ENCODE data around the gene SLC41A3. TPM values are rescaled to one million over a fixed set of nuclear protein-coding genes. Genes with fewer than 3 reads are reported as not detected.

Gene SLC41A3
- 49.4 and 52.4 TPM in 2 replicates for total RNA-seq
- 34.1 and 52.8 TPM in 2 replicates for polyA plus RNA-seq
- polyA plus RNA-seq (2012) = 28.1 and 40.3 TPM in 2 replicates
- polyA minus RNA-seq (ENCODE audit: low replicate concordance) = 66.2 and 92.7 TPM in 2 replicates

DNA sequence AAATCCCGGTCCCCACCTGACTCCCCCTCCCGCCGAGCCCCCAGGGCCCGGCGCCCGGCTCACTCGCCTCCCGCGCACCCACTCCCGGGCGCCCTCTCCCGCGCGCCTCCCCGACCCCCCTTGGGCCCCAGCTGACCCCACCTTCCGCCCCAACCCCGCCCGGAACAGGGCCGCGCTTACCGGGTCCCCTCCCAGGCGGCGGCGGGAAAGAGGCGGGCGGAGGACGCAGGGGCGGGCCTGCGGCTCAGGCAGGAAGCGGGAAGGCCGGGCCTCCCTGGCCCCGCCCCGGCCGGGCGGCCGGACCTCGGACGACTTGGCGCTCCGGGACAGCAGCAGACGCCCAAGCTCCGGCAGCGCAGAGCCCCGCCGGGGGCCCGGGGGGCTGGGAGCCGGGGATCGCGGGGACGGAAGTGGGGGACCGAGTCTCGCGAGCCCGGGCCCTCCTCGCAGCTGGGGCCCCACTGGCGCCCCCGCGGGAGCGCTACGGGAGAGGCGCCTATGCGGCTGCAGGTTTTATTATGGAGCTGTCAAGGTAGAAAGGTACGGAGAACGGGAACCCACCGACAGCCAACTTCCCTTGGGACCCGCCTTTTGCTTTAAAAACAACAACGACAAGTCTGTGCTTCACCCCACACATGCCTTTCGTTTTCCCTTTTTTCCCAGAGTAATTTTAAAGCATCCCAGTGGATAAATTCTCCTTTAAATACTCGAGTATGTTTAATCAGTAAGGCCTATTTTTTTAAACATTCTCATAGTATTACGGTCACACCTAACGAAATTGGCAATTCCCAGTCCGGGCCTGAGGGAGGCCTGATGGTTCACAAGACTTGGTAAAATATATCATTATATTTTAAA, at the start of gene SLC41A3:
Gene SLC41A3, minus strand, starts transcription at position 212 of the 855 bp plus-strand sequence. CDS start 15,905 bp downstream, outside the sequence.
- no peaks in the 10 kb centered on the region for H3K9me3 ChIP-seq (ENCODE audit: control insufficient read depth, insufficient read depth, low read depth, low read length)
- H3K9ac ChIP-seq (ENCODE audit: insufficient read depth, low read length) = peak within 1 kb of the TSS; percentile 82
- peak within 1 kb of the TSS; percentile 86 for H2AFZ ChIP-seq (ENCODE audit: low read length)
- H3K27me3 ChIP-seq (ENCODE audit: control insufficient read depth, insufficient read depth, low read length) = no peaks in the 10 kb centered on the region
- peak within 1 kb of the TSS; percentile 85 for H3K4me2 ChIP-seq (ENCODE audit: extremely low read depth, insufficient read depth, low read length)
- TF ChIP-seq, protein P1, sequence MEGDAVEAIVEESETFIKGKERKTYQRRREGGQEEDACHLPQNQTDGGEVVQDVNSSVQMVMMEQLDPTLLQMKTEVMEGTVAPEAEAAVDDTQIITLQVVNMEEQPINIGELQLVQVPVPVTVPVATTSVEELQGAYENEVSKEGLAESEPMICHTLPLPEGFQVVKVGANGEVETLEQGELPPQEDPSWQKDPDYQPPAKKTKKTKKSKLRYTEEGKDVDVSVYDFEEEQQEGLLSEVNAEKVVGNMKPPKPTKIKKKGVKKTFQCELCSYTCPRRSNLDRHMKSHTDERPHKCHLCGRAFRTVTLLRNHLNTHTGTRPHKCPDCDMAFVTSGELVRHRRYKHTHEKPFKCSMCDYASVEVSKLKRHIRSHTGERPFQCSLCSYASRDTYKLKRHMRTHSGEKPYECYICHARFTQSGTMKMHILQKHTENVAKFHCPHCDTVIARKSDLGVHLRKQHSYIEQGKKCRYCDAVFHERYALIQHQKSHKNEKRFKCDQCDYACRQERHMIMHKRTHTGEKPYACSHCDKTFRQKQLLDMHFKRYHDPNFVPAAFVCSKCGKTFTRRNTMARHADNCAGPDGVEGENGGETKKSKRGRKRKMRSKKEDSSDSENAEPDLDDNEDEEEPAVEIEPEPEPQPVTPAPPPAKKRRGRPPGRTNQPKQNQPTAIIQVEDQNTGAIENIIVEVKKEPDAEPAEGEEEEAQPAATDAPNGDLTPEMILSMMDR (conservative IDR thresholded peaks at IDR 0.05 in 1 of 2, IDR thresholded peaks at IDR 0.05 in 1 of 2; ENCODE audit: low read depth in 1 of 2, low read length in 2 of 2) = peak; percentile 42 to 54
- no peak for TF ChIP-seq EZH2 (IDR thresholded peaks at IDR 0.05; ENCODE audit: low read length, missing control alignments)
- H3K27ac ChIP-seq (ENCODE audit: insufficient read depth, low read length) = peak within 1 kb of the TSS; percentile 52
- no peaks in the 10 kb centered on the region for H4K20me1 ChIP-seq (ENCODE audit: control insufficient read depth, extremely low read depth, insufficient read depth, low read length)
- H3K36me3 ChIP-seq (ENCODE audit: control insufficient read depth, insufficient read depth, low read length) = no peaks in the 10 kb centered on the region
- no peaks in the 10 kb centered on the region for H3K4me1 ChIP-seq (ENCODE audit: control insufficient read depth, extremely low read depth, insufficient read depth, low read length)
- peak; percentile 76 to 77 for DNase-seq (ENCODE audit: low read depth in 2 of 2)
- H3K4me3 ChIP-seq (replicated peaks in 1 of 4; ENCODE audit: control extremely low read depth in 1 of 4, insufficient read depth in 1 of 4, low read depth in 3 of 4, low read length in 4 of 4) = peak within 1 kb of the TSS; percentile 68 to 76 (median 70)
- H3K79me2 ChIP-seq (ENCODE audit: control insufficient read depth, insufficient read depth, low read length) = no peaks in the 10 kb centered on the region

DNA sequence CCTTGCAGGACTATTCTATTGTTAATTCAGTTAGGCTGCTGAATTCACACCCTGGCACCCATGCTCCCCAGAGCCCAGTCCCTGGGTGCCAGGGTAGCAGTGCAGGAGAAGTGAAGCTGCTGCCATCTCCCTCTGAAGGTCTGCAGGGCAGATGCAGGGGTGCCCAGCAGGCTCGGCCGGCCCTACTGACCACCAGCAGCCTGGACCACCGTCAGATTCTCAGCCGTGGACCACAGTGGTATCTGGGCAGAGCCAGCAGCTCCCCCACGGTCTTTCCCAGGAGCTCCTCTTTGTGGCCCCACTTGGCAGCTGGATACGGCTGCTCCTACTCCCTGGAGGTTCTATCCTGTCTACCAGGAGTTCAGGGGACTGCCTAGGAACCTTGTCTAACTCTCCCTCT, 49.7 kb upstream of the SLC41A3 start:
- no peaks in the 10 kb centered on the region for H3K79me2 ChIP-seq (ENCODE audit: control insufficient read depth, insufficient read depth, low read length)
- no peak overlapping the region for H3K27ac ChIP-seq (ENCODE audit: insufficient read depth, low read length)
- no peak overlapping the region for H2AFZ ChIP-seq (ENCODE audit: low read length)
- no peaks in the 10 kb centered on the region for H3K36me3 ChIP-seq (ENCODE audit: control insufficient read depth, insufficient read depth, low read length)
- no peaks in the 10 kb centered on the region for H3K9me3 ChIP-seq (ENCODE audit: control insufficient read depth, insufficient read depth, low read depth, low read length)
- no peak for DNase-seq (ENCODE audit: low read depth in 2 of 2)
- no peak for TF ChIP-seq EZH2 (IDR thresholded peaks at IDR 0.05; ENCODE audit: low read length, missing control alignments)
- TF ChIP-seq, protein P1 (conservative IDR thresholded peaks at IDR 0.05 in 1 of 2, IDR thresholded peaks at IDR 0.05 in 1 of 2; ENCODE audit: low read depth in 1 of 2, low read length in 2 of 2) = no peak
- H4K20me1 ChIP-seq (ENCODE audit: control insufficient read depth, extremely low read depth, insufficient read depth, low read length) = no peaks in the 10 kb centered on the region
- no peak overlapping the region for H3K9ac ChIP-seq (ENCODE audit: insufficient read depth, low read length)
- no peak overlapping the region for H3K4me3 ChIP-seq (replicated peaks in 1 of 4; ENCODE audit: control extremely low read depth in 1 of 4, insufficient read depth in 1 of 4, low read depth in 3 of 4, low read length in 4 of 4)
- no peaks in the 10 kb centered on the region for H3K4me1 ChIP-seq (ENCODE audit: control insufficient read depth, extremely low read depth, insufficient read depth, low read length)
- H3K4me2 ChIP-seq (ENCODE audit: extremely low read depth, insufficient read depth, low read length) = no peak overlapping the region
- H3K27me3 ChIP-seq (ENCODE audit: control insufficient read depth, insufficient read depth, low read length) = peaks cover 4% of the 10 kb centered on the region

DNA sequence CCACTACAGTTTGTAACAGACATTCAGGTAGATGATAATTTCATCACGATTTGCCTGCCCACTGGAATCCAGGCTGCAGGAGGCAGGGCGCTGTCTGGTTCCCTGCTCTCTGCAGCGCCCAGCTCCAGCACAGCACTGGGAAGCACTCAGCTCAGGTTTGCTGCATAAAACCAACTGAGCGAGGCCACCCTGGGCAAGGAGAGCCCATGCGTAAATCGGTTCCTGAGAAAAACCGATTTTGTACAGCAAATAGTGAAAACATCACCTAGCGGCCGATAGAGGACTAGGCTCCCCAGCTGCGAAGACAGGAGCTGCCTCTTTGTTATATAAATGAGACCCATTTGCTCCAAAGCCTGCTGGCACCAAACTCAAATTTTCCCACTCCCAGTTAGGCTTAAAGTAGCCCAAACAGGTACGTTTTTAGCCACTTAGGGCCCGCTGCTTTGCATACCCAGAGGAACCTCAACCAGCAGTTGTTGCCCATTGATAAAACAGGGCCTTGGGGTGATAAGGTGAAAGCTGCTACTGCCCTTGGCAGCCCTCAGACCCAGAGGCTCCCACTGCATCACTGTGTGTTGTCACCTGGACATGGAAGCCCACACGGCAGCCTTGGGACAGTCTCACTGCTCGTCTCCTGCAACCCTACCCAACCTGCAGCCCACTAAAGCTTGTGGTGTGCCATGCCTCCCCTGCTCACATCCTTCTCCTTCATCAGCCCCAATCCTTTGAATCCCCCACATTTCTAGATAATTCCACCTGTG, 49.0 kb upstream of the SLC41A3 start:
- no peak for TF ChIP-seq EZH2 (IDR thresholded peaks at IDR 0.05; ENCODE audit: low read length, missing control alignments)
- TF ChIP-seq, protein P1 (conservative IDR thresholded peaks at IDR 0.05 in 1 of 2, IDR thresholded peaks at IDR 0.05 in 1 of 2; ENCODE audit: low read depth in 1 of 2, low read length in 2 of 2) = peak in 1 of 2 donors; percentile 41
- Histone ChIP-seq H3K27me3 (ENCODE audit: control insufficient read depth, insufficient read depth, low read length) (peaks cover 4% of the 10 kb centered on the region), H3K27ac (ENCODE audit: insufficient read depth, low read length) (no peak overlapping the region), H3K36me3 (ENCODE audit: control insufficient read depth, insufficient read depth, low read length) (no peaks in the 10 kb centered on the region), H3K4me3 (replicated peaks in 1 of 4; ENCODE audit: control extremely low read depth in 1 of 4, insufficient read depth in 1 of 4, low read depth in 3 of 4, low read length in 4 of 4) (no peak overlapping the region), H3K79me2 (ENCODE audit: control insufficient read depth, insufficient read depth, low read length) (no peaks in the 10 kb centered on the region), H2AFZ (ENCODE audit: low read length) (no peak overlapping the region), H3K4me1 (ENCODE audit: control insufficient read depth, extremely low read depth, insufficient read depth, low read length) (no peaks in the 10 kb centered on the region), H4K20me1 (ENCODE audit: control insufficient read depth, extremely low read depth, insufficient read depth, low read length) (no peaks in the 10 kb centered on the region), H3K4me2 (ENCODE audit: extremely low read depth, insufficient read depth, low read length) (no peak overlapping the region), H3K9ac (ENCODE audit: insufficient read depth, low read length) (no peak overlapping the region), H3K9me3 (ENCODE audit: control insufficient read depth, insufficient read depth, low read depth, low read length) (no peaks in the 10 kb centered on the region)
- no peak for DNase-seq (ENCODE audit: low read depth in 2 of 2)
